Heart left ventricle (tissue), 16 donors: ENCODE data around the gene TANC2. TPM values are rescaled to one million over a fixed set of nuclear protein-coding genes. Genes with fewer than 3 reads are reported as not detected.

Source experiments
- ATAC-seq, 4 donors: fragments of 200-7000 bp; cut with Tn5 transposase; one replicate each; pipeline ENCODE4 v1.9.1; 2020 to 2022; ENCODE audit warnings: moderate library complexity in 4 of 4, mild to moderate bottlenecking in 3 of 4, moderate number of reproducible peaks in 1 of 4
- DNase-seq, 5 donors: peaks; one replicate each; pipeline ENCODE4 v3.0.0-alpha.2; 2020
- H3K27ac ChIP-seq, 12 donors: fragments of 200-600 bp; sonication (generic) in 4 of 12; one replicate each; pipeline versions ENCODE4 v1.5.0 to v1.8.0; 2016 to 2022; ENCODE audit warnings: mild to moderate bottlenecking in 2 of 12
- H3K27me3 ChIP-seq, 9 donors: fragments of 200-600 bp; sonication (generic) in 2 of 9; one replicate each; pipeline versions ENCODE4 v1.5.1 to v1.8.0; 2016 to 2022; ENCODE audit warnings: mild to moderate bottlenecking in 3 of 9
- H3K36me3 ChIP-seq, 9 donors: fragments of 200-600 bp; sonication (generic) in 2 of 9; one replicate each; pipeline versions ENCODE4 v1.5.0 to v1.8.0; 2018 to 2022; ENCODE audit warnings: mild to moderate bottlenecking in 2 of 9
- H3K4me1 ChIP-seq, 12 donors: fragments of 200-600 bp; sonication (generic) in 4 of 12; one replicate each; pipeline versions ENCODE4 v1.5.0 to v1.8.0; 2016 to 2022; ENCODE audit warnings: mild to moderate bottlenecking in 3 of 12
- H3K4me3 ChIP-seq, 12 donors: fragments of 200-600 bp; sonication (generic) in 4 of 12; one replicate each; pipeline versions ENCODE4 v1.5.0 to v1.8.0; 2017 to 2022; ENCODE audit warnings: mild to moderate bottlenecking in 9 of 12, moderate library complexity in 4 of 12
- H3K9me3 ChIP-seq, 12 donors: fragments of 200-600 bp; sonication (generic) in 4 of 12; one replicate each; pipeline versions ENCODE4 v1.5.0 to v1.8.0; 2016 to 2022; ENCODE audit warnings: mild to moderate bottlenecking in 1 of 12
- POLR2A ChIP-seq, 2 donors: fragments of 450-650 bp; IDR thresholded peaks; one replicate each; pipeline ENCODE4 v1.6.1; 2017; ENCODE audit warnings: antibody characterized with exemption in 2 of 2, mild to moderate bottlenecking in 2 of 2, moderate library complexity in 2 of 2
- WGBS, 4 donors: extraction: QIAGEN DNeasy Blood & Tissue Kit in 2 of 4; methylation state at CpG; one replicate each; pipeline versions ENCODE4 v1.1.5 to v1.1.7; 2013 to 2018; 5-methylcytosine and 5-hydroxymethylcytosine counted together
- intact Hi-C, 10 donors: fragments of 100-400 bp; cut with DNase I; formaldehyde crosslinking; loops; one replicate each; pipeline versions ENCODE4 v1.11.1 to v1.14.2; 2022
- polyA plus RNA-seq, 2 donors: library from polyadenylated mRNA; stranded (reverse); fragments of 200-250 nt; gene quantifications; one replicate each; pipeline ENCODE4 v1.2.3, GENCODE V29; 2013
- total RNA-seq, 9 donors: library from RNA; depleted of rRNA in 2 of 9; stranded (reverse); fragments of >200 nt in 2 of 9; fragmentation: NEBNext Ultra II Directional in 3 of 9; extraction: Animal tissue kit (Norgen Biotek cat#: 25700) in 3 of 9; gene quantifications; one replicate each; pipeline versions ENCODE4 v1.1.0 to v1.2.4, GENCODE V29; 2016 to 2023
- TF ChIP-seq, protein P1 (sequence below), 12 donors: fragments of 200-600 bp; sonication (generic) in 4 of 12; IDR thresholded peaks; one replicate each; pipeline versions ENCODE4 v1.5.0 to v1.8.0; 2018 to 2022; ENCODE audit warnings: antibody characterized with exemption in 12 of 12, mild to moderate bottlenecking in 5 of 12
- donor health status: ischemic (EF 13 %, LVEDD 7.1; RV severe dilation, severe dysfunction).
- donor health status: healthy with polysubstance abuse.
- donor health status: DM: no; HTN: yes; CAD: no.
- donor health status: DM: no; HTN: no; CAD: no.
- donor health status: ischemic (EF 25% LVEDD 6.9; RV normal size, moderate dysfunction).
- donor health status: ischemic (EF 25% LVEDD 5.7; RV mildly dilated, moderate dysfunction).
- donor health status: healthy.
- donor health status: DM: yes; HTN: yes; CAD: no.
- donor health status: ischemic (EF 35%, LVEDD 5.7; RV mildly dilated, moderate dysfunction).
- donor health status: nonischemic (EF 11% LVEDD 7.7; RV severe dilation, severe dysfunction).
- donor health status: DM: yes; HTN: yes; CAD: no.
- donor health status: PGD.
- donor health status: ischemic (EF 29% LVEDD 5.4; RV normal size, mild dysfunction).
- donor health status: nonischemic (EF 23%, LVEDD 6.1; RV moderate dilation, normal function).

TANC2 gene
- total and polyA plus RNA-seq, 11 donors: 2.3 to 19.1 (median 7.5) TPM

DNA sequence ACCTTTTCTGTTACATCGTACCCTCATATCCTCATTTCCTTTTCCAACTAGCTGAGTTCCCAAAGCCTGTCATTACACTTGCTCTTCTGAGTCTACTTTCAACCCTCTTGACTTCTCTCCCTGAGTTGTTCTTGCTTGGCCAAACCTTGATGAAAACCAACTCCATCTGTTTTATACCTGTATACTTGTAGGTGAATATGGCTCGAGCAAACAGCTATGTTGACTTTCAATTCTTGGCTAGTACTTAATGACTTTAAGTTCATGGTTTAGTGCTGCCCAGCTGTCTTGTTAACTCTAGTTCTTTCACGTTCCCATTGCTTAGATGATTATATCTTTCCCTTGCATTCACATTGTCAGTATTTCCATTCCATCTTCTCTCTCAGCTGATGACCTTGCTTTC, 14.8 kb downstream of the TANC2 start:
- no peaks in the 10 kb centered on the region for H3K36me3 ChIP-seq
- no peak for ATAC-seq
- intact Hi-C loops: loop anchor here in 1 of 10 donors (10.0 kb wide), 1 partner anchor 424 kb away; no protein-coding TSS in a partner anchor

DNA sequence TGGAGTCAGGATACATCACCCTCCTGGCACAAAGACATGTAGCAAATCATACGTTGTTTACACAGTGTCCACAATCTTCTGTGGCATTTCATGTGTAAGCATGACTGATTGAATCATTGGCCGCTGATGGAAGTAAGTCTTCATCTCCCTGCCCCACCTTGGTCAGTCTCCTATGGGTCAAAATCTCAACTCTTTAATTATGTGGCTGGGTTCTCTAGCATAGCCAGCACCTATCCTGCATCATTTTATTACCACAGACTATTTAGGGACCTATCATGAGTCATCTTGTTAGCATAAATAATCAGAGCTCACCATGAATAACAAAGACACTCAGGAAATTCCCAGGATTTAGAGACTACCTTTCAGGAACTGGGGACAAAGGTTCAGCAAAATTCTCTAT, 15.9 kb downstream of the TANC2 start:
- Histone ChIP-seq H3K9me3 (peaks cover 0 to 45% (median 24%) of the 10 kb centered on the region in 12 donors), H3K4me1 (no peaks in the 10 kb centered on the region), H3K4me3 (no peak overlapping the region), H3K36me3 (no peaks in the 10 kb centered on the region), H3K27ac (no peak overlapping the region), H3K27me3 (no peaks in the 10 kb centered on the region)
- WGBS, 4 donors: 88 to 91% (median 91%) methylated on average over 2 of the region's 2 CpGs
- no peak for DNase-seq
- intact Hi-C loops: loop anchor here in 1 of 10 donors (10.0 kb wide), 1 partner anchor 423 kb away; no protein-coding TSS in a partner anchor
- ATAC-seq: no peak
- TF ChIP-seq POLR2A (IDR thresholded peaks at IDR 0.05): no peak
- TF ChIP-seq, protein P1, sequence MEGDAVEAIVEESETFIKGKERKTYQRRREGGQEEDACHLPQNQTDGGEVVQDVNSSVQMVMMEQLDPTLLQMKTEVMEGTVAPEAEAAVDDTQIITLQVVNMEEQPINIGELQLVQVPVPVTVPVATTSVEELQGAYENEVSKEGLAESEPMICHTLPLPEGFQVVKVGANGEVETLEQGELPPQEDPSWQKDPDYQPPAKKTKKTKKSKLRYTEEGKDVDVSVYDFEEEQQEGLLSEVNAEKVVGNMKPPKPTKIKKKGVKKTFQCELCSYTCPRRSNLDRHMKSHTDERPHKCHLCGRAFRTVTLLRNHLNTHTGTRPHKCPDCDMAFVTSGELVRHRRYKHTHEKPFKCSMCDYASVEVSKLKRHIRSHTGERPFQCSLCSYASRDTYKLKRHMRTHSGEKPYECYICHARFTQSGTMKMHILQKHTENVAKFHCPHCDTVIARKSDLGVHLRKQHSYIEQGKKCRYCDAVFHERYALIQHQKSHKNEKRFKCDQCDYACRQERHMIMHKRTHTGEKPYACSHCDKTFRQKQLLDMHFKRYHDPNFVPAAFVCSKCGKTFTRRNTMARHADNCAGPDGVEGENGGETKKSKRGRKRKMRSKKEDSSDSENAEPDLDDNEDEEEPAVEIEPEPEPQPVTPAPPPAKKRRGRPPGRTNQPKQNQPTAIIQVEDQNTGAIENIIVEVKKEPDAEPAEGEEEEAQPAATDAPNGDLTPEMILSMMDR (IDR thresholded peaks at IDR 0.05): no peak

More for the DNA sequence above, 14.8 kb downstream of the TANC2 start:
- Histone ChIP-seq H3K27me3 (no peaks in the 10 kb centered on the region), H3K4me3 (no peak overlapping the region), H3K4me1 (no peaks in the 10 kb centered on the region), H3K9me3 (peaks cover 0 to 47% (median 25%) of the 10 kb centered on the region in 12 donors), H3K27ac (no peak overlapping the region)
- DNase-seq: no peak
- TF ChIP-seq, protein P1 (IDR thresholded peaks at IDR 0.05): no peak
- TF ChIP-seq POLR2A (IDR thresholded peaks at IDR 0.05): no peak
- WGBS, 4 donors: 89 to 93% (median 91%) methylated on average over 3 of the region's 3 CpGs

DNA sequence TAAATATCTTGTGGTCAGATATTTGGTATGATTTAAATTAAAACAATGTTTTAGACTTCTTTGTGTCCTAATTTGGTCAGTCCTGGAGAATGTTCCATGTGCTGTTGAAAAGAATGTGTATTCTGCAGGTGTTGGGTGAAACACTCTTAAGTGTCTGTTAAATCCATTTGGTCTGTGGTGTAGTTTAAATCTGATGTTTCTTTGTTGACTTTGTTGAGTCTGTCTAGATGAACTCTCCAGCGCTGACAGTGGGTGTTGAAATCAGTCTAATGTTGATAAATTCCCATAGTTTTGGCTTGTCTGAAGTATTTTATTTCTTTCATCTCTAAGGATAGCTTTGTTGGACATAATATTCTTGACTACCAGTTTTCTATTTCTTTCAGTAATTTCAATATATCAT, 18.8 kb downstream of the TANC2 start:
- no peak for ATAC-seq
- H3K9me3 ChIP-seq: peaks cover 0 to 40% (median 22%) of the 10 kb centered on the region in 12 donors
- no peak overlapping the region for H3K4me3 ChIP-seq
- no peaks in the 10 kb centered on the region for H3K27me3 ChIP-seq
- intact Hi-C loops: loop anchor here in 1 of 10 donors (10.0 kb wide), 1 partner anchor 420 kb away; no protein-coding TSS in a partner anchor
- 86 to 97% (median 94%) methylated on average over 1 of the region's 1 CpG for WGBS, 4 donors
- H3K27ac ChIP-seq: no peak overlapping the region
- TF ChIP-seq POLR2A (IDR thresholded peaks at IDR 0.05): no peak
- TF ChIP-seq, protein P1 (IDR thresholded peaks at IDR 0.05): no peak
- no peak for DNase-seq
- H3K4me1 ChIP-seq: peaks cover 0 to 5% (median 0%) of the 10 kb centered on the region in 12 donors
- H3K36me3 ChIP-seq: no peaks in the 10 kb centered on the region

DNA sequence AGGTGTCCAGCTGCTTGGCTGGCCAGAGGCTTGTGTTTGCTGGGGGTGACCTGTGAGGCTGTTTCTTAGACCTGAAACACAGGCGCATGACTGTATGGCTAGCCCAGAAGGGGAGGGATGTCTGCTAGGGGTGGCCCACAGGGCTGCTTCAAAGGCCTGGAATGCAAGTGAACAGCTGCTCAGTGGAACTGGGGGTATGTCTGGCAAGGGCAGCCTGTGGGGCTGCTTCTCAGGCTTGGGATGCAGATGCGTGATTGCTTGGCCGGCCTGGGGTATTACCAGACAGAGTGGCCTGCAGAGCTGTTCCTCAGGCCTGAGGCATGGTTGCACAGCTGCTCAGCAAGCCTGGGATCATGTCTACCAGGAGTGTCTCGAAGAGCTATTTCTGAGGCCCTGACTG, 20.5 kb downstream of the TANC2 start:
- Histone ChIP-seq H3K9me3 (peaks cover 0 to 40% (median 22%) of the 10 kb centered on the region in 12 donors), H3K27ac (no peak overlapping the region), H3K4me3 (no peak overlapping the region), H3K27me3 (no peaks in the 10 kb centered on the region), H3K36me3 (no peaks in the 10 kb centered on the region), H3K4me1 (peaks cover 0 to 5% (median 0%) of the 10 kb centered on the region in 12 donors)
- DNase-seq (no peak), ATAC-seq (no peak)
- 90 to 97% (median 93%) methylated on average over 3 to 4 of the region's 4 CpGs for WGBS, 4 donors
- TF ChIP-seq, protein P1 (IDR thresholded peaks at IDR 0.05): no peak
- TF ChIP-seq POLR2A (IDR thresholded peaks at IDR 0.05): no peak
- intact Hi-C loops: loop anchor here in 1 of 10 donors (10.0 kb wide), 1 partner anchor 418 kb away; no protein-coding TSS in a partner anchor
